Measurements from ENCODE around the gene MAML2.

DNA sequence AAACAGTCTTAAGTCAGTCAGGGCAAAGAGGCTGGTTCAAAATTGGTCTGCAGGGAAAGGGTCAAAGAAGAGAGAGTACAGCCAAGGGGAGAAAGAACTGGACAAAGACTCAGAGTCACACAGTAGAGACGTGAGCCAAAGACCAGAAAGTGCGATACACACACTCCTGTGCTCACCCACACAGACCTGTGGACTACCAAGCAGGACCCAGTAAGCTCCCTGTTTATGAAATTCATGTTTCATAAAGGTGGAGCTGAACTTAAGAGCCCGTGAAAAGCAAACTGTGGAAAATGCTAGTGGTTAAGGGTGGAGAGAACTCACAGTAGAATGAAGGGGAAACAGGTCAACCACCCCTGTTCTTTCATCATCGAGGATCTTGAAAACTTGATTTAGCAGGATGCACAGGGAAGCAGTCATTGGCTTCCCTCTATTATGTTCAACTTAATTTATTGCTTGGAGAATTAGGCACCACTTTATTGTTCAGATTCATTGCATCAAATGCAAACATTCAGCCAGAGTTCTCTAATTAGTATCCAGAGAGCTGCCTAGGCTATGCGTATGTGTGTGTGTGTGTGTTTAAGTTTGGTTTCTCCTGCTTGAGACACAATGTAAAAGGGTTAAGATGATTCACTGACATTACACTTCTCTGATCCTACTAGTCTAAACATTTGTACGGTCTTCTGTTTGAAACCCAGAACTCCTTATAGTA is 258.2 kb downstream of the MAML2 start:
- TF ChIP-seq POLR2AphosphoS5 (IDR thresholded peaks at IDR 0.05; ENCODE audit: low read depth, low read length) (no peak), POLR2A (IDR thresholded peaks at IDR 0.05; ENCODE audit: low read depth, low read length) (no peak)

All from GM12892 (cell line).